ENCODE data around the gene RNF148.

Gene RNF148

GRCh38 chr7:122736183-122736582 lies 33.5 kb upstream of the RNF148 start:
- DNase-seq (ENCODE audit: low read depth): no peak
- TF ChIP-seq CTCF (IDR thresholded peaks at IDR 0.05; ENCODE audit: low read length, missing control alignments): no peak
- H3K4me3 ChIP-seq (replicated peaks; ENCODE audit: low read depth, low read length): no peak overlapping the region

- no peak for DNase-seq (ENCODE audit: low read depth)
- no peak overlapping the region for H3K4me3 ChIP-seq (replicated peaks; ENCODE audit: low read depth, low read length)
- no peak for TF ChIP-seq CTCF (IDR thresholded peaks at IDR 0.05; ENCODE audit: low read length, missing control alignments)
These were observed 25.0 kb upstream of the RNF148 start for GRCh38 chr7:122727759-122728158.

- no peak for DNase-seq (ENCODE audit: low read depth)
- no peak for TF ChIP-seq CTCF (IDR thresholded peaks at IDR 0.05; ENCODE audit: low read length, missing control alignments)
These were observed 24.6 kb upstream of the RNF148 start for GRCh38 chr7:122727354-122727753.

GRCh38 chr7:122726881-122727280 lies 24.2 kb upstream of the RNF148 start:
- DNase-seq (ENCODE audit: low read depth): no peak
- TF ChIP-seq CTCF (IDR thresholded peaks at IDR 0.05; ENCODE audit: low read length, missing control alignments): no peak
- H3K4me3 ChIP-seq (replicated peaks; ENCODE audit: low read depth, low read length): no peak overlapping the region

More at GRCh38 chr7:122727354-122727753, 24.6 kb upstream of the RNF148 start:
- H3K4me3 ChIP-seq (replicated peaks; ENCODE audit: low read depth, low read length): no peak overlapping the region

- TF ChIP-seq CTCF (IDR thresholded peaks at IDR 0.05; ENCODE audit: low read length, missing control alignments): no peak
- DNase-seq (ENCODE audit: low read depth): no peak
- no peak overlapping the region for H3K4me3 ChIP-seq (replicated peaks; ENCODE audit: low read depth, low read length)
These were observed 21.6 kb upstream of the RNF148 start for GRCh38 chr7:122724366-122724765.

GRCh38 chr7:122719010-122719578 lies 16.4 kb upstream of the RNF148 start:
- no peak for DNase-seq (ENCODE audit: low read depth)
- no peak overlapping the region for H3K4me3 ChIP-seq (replicated peaks; ENCODE audit: low read depth, low read length)
- no peak for TF ChIP-seq CTCF (IDR thresholded peaks at IDR 0.05; ENCODE audit: low read length, missing control alignments)

GRCh38 chr7:122717356-122718089 lies 14.8 kb upstream of the RNF148 start:
- H3K4me3 ChIP-seq (replicated peaks; ENCODE audit: low read depth, low read length): no peak overlapping the region
- DNase-seq (ENCODE audit: low read depth): no peak
- TF ChIP-seq CTCF (IDR thresholded peaks at IDR 0.05; ENCODE audit: low read length, missing control alignments): no peak
